BLaER1 treated with 17β-estradiol and CSF1 and Interleukin-3, amounts not matched to agents 10 nM and 100 nM (cell line): ENCODE data around the gene KDM1A.

Experiments
- H3K27ac ChIP-seq, 11 experiments: shearing (Covaris generic); formaldehyde crosslinking; 2 replicates each; pipeline ENCODE4 v1.8.1; 2022
- H3K27me3 ChIP-seq, 11 experiments: shearing (Covaris generic); formaldehyde crosslinking; 2 replicates each; pipeline ENCODE4 v1.8.1; 2022
- H3K36me3 ChIP-seq, 11 experiments: shearing (Covaris generic); formaldehyde crosslinking; 2 replicates each; pipeline ENCODE4 v1.8.1; 2022
- H3K4me1 ChIP-seq, 10 experiments: shearing (Covaris generic); formaldehyde crosslinking; 2 replicates each; pipeline ENCODE4 v1.8.1; 2022
- H3K4me2 ChIP-seq, 11 experiments: shearing (Covaris generic); formaldehyde crosslinking; 2 replicates each; pipeline ENCODE4 v1.8.1; 2022
- H3K4me3 ChIP-seq, 10 experiments: shearing (Covaris generic); formaldehyde crosslinking; 2 replicates each; pipeline ENCODE4 v1.8.1; 2022
- H3K9ac ChIP-seq, 11 experiments: shearing (Covaris generic); formaldehyde crosslinking; 2 replicates each; pipeline ENCODE4 v1.8.1; 2022
- H3K9me3 ChIP-seq, 11 experiments: shearing (Covaris generic); formaldehyde crosslinking; replicated peaks in 1 of 11; 2 replicates each; pipeline ENCODE4 v1.8.1; 2022
- H4K20me1 ChIP-seq, 11 experiments: shearing (Covaris generic); formaldehyde crosslinking; 2 replicates each; pipeline ENCODE4 v1.8.1; 2022
- Cebpa-rat ChIP-seq, 11 experiments: shearing (Covaris generic); IDR thresholded peaks; 2 replicates each; pipeline ENCODE4 v1.8.1; 2022

KDM1A gene

DNA sequence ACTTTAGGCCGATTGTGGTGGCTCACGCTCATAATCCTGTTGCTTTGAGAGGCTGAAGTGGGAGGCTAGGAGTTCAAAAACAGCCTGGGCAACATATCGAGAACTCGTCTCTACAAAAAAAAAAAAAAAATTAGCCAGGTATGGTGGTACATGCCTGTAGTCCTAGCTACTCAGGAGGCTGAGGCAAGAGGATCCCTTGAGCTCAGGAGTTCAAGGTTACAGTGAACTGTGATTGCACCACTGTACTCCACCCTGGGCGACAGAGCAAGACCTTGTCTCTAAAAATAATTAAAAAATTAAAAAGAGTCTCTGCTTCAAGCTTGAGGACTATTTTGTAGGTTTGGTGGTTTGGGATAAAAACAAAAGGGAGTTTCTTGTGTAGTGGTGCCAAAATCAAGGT, 21.2 kb downstream of the KDM1A start:
- no peaks in the 10 kb centered on the region for H3K27me3 ChIP-seq
- H3K27ac ChIP-seq: peak overlapping the region in 3 of 11 experiments; percentile 10 to 35 (median 18); a peak in 4 of 22 replicates
- no peak for TF ChIP-seq Cebpa-rat (IDR thresholded peaks at IDR 0.05)
- H3K36me3 ChIP-seq: peaks cover 15 to 87% (median 67%) of the 10 kb centered on the region in 11 experiments; a peak in 21 of 22 replicates
- H3K9ac ChIP-seq: no peak overlapping the region
- no peak overlapping the region for H3K4me3 ChIP-seq
- peak overlapping the region in 6 of 11 experiments; percentile 10 to 37 (median 15); a peak in 4 of 22 replicates for H3K4me2 ChIP-seq
- peaks cover 0 to 44% (median 24%) of the 10 kb centered on the region in 10 experiments; a peak in 14 of 20 replicates for H3K4me1 ChIP-seq
- H3K9me3 ChIP-seq: no peaks in the 10 kb centered on the region
- peaks cover 11 to 100% (median 92%) of the 10 kb centered on the region in 11 experiments; a peak in 19 of 22 replicates for H4K20me1 ChIP-seq

- Histone ChIP-seq H3K4me3 (no peak overlapping the region), H3K9ac (no peak overlapping the region), H4K20me1 (peaks cover 15 to 100% (median 97%) of the 10 kb centered on the region in 11 experiments; a peak in 19 of 22 replicates), H3K4me1 (peaks cover 0 to 20% (median 15%) of the 10 kb centered on the region in 10 experiments; a peak in 15 of 20 replicates), H3K27me3 (no peaks in the 10 kb centered on the region), H3K4me2 (no peak overlapping the region), H3K27ac (no peak overlapping the region), H3K9me3 (no peaks in the 10 kb centered on the region), H3K36me3 (peaks cover 16 to 96% (median 73%) of the 10 kb centered on the region in 11 experiments; a peak in 21 of 22 replicates)
- TF ChIP-seq Cebpa-rat (IDR thresholded peaks at IDR 0.05): no peak
Observed at GRCh38 chr1:23044035-23044434, 24.8 kb downstream of the KDM1A start.

DNA sequence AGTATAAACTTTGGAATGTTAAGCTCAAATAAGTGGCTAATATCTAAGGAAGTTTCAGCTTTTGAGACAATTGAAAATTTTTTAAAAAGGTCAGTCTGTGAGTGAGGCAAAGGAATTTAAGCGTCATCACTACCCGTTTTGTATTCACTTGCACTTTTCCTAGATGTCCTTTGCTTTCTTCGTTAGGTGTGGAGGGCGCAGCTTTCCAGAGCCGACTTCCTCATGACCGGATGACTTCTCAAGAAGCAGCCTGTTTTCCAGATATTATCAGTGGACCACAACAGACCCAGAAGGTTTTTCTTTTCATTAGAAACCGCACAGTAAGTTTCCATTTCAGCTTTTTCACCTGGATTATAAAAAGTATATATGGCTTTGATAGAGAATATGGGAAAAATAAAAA, 30.9 kb downstream of the KDM1A start:
- Histone ChIP-seq H3K27ac (no peak overlapping the region), H3K9me3 (no peaks in the 10 kb centered on the region)

DNA sequence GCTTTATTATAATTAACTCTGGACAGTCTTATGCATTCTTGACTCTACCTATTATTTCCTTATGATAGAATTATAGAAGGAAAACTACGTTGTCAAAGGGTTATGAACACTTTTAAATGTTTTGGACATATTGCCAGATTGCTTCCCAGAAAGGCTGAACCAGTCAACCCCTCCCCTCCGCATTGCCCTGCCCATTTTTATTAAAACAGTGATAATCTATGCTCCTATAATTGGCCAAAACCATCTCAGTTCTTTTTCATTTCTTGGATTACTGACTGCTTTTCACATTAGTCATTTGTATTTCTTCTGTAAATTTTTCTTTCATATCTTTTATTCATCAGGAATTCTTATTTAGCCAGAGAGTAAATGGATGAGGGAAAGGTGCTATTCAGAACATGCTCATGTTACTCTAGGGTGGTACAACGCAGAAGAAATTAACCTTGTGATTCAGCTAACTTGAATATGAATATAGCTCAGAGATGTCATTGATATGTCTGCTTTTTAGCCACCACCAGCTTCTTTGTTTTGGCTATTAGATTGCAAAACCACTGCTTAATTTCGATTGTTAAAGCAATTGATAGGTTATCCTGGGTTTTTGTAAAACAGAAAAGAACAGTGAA, 32.1 kb downstream of the KDM1A start:
- Histone ChIP-seq H3K4me3 (no peak overlapping the region), H3K4me1 (no peaks in the 10 kb centered on the region; a peak in 1 of 20 replicates), H3K9ac (no peak overlapping the region), H3K9me3 (no peaks in the 10 kb centered on the region), H3K4me2 (no peak overlapping the region), H3K36me3 (peaks cover 59 to 100% (median 80%) of the 10 kb centered on the region in 11 experiments), H3K27ac (no peak overlapping the region), H4K20me1 (peaks cover 4 to 86% (median 81%) of the 10 kb centered on the region in 11 experiments; a peak in 18 of 22 replicates), H3K27me3 (no peaks in the 10 kb centered on the region)
- no peak for TF ChIP-seq Cebpa-rat (IDR thresholded peaks at IDR 0.05)

More for the DNA sequence above, 30.9 kb downstream of the KDM1A start:
- TF ChIP-seq Cebpa-rat (IDR thresholded peaks at IDR 0.05): no peak
- Histone ChIP-seq H3K36me3 (peaks cover 53 to 100% (median 84%) of the 10 kb centered on the region in 11 experiments), H3K27me3 (no peaks in the 10 kb centered on the region), H3K4me2 (no peak overlapping the region), H4K20me1 (peaks cover 6 to 98% (median 93%) of the 10 kb centered on the region in 11 experiments; a peak in 18 of 22 replicates), H3K9ac (no peak overlapping the region), H3K4me1 (peaks cover 0 to 7% (median 0%) of the 10 kb centered on the region in 10 experiments; a peak in 3 of 20 replicates), H3K4me3 (no peak overlapping the region)

DNA sequence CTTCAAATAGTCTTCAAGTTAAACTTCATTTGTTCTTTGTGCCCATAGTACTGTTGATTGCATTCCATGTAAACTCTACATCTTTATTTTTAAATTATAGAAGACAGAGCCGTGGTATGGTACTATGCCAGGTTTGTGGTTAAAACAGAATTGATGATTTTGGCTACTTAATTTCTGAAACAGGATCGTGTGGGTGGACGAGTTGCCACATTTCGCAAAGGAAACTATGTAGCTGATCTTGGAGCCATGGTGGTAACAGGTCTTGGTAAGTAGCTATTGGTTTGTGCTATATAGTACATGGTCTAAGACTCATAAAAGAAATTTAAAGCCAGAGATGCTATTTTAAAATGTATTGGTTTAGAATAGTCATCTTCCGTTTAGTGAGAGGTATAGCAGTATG, 38.0 kb downstream of the KDM1A start:
- no peak overlapping the region for H3K4me2 ChIP-seq
- no peak overlapping the region; a peak in 1 of 22 replicates for H3K27ac ChIP-seq
- H3K36me3 ChIP-seq: peaks cover 91 to 100% (median 96%) of the 10 kb centered on the region in 11 experiments
- no peaks in the 10 kb centered on the region for H3K27me3 ChIP-seq
- H3K4me3 ChIP-seq: no peak overlapping the region
- H3K9ac ChIP-seq: no peak overlapping the region
- H3K9me3 ChIP-seq: no peaks in the 10 kb centered on the region
- peaks cover 0 to 9% (median 0%) of the 10 kb centered on the region in 10 experiments; a peak in 3 of 20 replicates for H3K4me1 ChIP-seq
- H4K20me1 ChIP-seq: peaks cover 0 to 79% (median 38%) of the 10 kb centered on the region in 11 experiments; a peak in 16 of 22 replicates
- no peak for TF ChIP-seq Cebpa-rat (IDR thresholded peaks at IDR 0.05)

DNA sequence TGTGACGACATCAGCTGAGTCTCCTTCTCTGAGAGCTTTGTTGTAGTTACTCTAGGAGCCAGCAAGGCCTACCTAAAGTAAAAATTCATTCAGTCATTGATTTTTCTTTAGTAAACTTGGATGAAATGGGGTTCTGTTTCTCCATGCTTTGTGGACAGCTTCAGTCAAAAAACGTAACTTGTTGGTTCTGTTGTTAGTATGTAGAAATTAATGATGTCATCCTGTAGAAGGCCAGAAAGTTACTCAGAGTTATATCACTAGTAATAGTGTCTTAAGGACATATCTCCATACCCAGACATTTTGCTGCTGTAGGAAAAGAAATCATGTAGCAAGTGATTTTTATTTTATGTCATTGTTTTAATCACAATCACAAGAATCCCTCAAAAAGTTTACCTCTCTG, 43.0 kb downstream of the KDM1A start:
- peaks cover 81 to 99% (median 98%) of the 10 kb centered on the region in 11 experiments for H3K36me3 ChIP-seq

GRCh38 chr1:23065385-23065784, 46.1 kb downstream of the KDM1A start:
- TF ChIP-seq Cebpa-rat (IDR thresholded peaks at IDR 0.05): no peak
- H3K36me3 ChIP-seq: peaks cover 81 to 99% (median 98%) of the 10 kb centered on the region in 11 experiments
- H3K4me3 ChIP-seq: no peak overlapping the region
- H3K9me3 ChIP-seq: no peaks in the 10 kb centered on the region
- H3K4me2 ChIP-seq: no peak overlapping the region
- no peak overlapping the region for H3K27ac ChIP-seq
- H3K27me3 ChIP-seq: no peaks in the 10 kb centered on the region
- no peak overlapping the region for H3K9ac ChIP-seq
- H4K20me1 ChIP-seq: peaks cover 0 to 95% (median 76%) of the 10 kb centered on the region in 11 experiments; a peak in 16 of 22 replicates
- H3K4me1 ChIP-seq: no peaks in the 10 kb centered on the region

More for the DNA sequence above, 43.0 kb downstream of the KDM1A start:
- Histone ChIP-seq H3K27me3 (no peaks in the 10 kb centered on the region), H3K4me1 (peaks cover 0 to 4% (median 0%) of the 10 kb centered on the region in 10 experiments; a peak in 2 of 20 replicates), H4K20me1 (peaks cover 0 to 92% (median 59%) of the 10 kb centered on the region in 11 experiments; a peak in 15 of 22 replicates), H3K9me3 (no peaks in the 10 kb centered on the region), H3K4me3 (no peak overlapping the region), H3K27ac (no peak overlapping the region), H3K9ac (no peak overlapping the region), H3K4me2 (no peak overlapping the region)
- TF ChIP-seq Cebpa-rat (IDR thresholded peaks at IDR 0.05): no peak

DNA sequence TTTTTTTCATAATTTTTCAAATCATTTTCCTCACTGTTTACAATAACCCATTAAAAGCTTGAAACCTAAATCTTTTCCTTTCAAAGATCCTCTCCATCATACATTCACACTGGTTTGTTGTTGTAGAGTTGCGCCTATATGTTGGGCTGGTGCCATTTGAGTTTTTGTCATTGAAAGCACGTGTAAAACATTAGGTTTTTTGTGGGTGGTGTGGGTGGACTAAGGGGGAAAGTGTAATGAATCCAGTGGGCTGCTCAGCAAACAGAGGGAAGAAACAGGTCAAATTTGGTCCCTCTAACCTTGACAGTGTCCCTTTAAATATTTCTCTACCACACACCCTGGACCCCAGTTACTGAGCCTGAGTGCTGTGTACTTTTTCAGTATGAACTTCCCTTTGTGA, 46.8 kb downstream of the KDM1A start:
- H3K4me3 ChIP-seq: no peak overlapping the region
- no peak for TF ChIP-seq Cebpa-rat (IDR thresholded peaks at IDR 0.05)
- H3K9me3 ChIP-seq: no peaks in the 10 kb centered on the region
- H3K4me2 ChIP-seq: no peak overlapping the region
- H3K4me1 ChIP-seq: no peaks in the 10 kb centered on the region
- peaks cover 0 to 93% (median 75%) of the 10 kb centered on the region in 11 experiments; a peak in 16 of 22 replicates for H4K20me1 ChIP-seq
- H3K27me3 ChIP-seq: no peaks in the 10 kb centered on the region
- no peak overlapping the region for H3K9ac ChIP-seq
- no peak overlapping the region for H3K27ac ChIP-seq
- peaks cover 79 to 99% (median 98%) of the 10 kb centered on the region in 11 experiments for H3K36me3 ChIP-seq

- Histone ChIP-seq H3K9ac (no peak overlapping the region), H3K9me3 (no peaks in the 10 kb centered on the region), H3K27ac (no peak overlapping the region), H3K4me2 (no peak overlapping the region), H3K4me3 (no peak overlapping the region), H3K36me3 (peaks cover 82 to 100% (median 100%) of the 10 kb centered on the region in 11 experiments), H4K20me1 (peaks cover 0 to 78% (median 53%) of the 10 kb centered on the region in 11 experiments; a peak in 15 of 22 replicates), H3K27me3 (no peaks in the 10 kb centered on the region), H3K4me1 (peaks cover 0 to 5% (median 0%) of the 10 kb centered on the region in 10 experiments; a peak in 2 of 20 replicates)
- no peak for TF ChIP-seq Cebpa-rat (IDR thresholded peaks at IDR 0.05)
Observed at GRCh38 chr1:23069149-23069548, 49.9 kb downstream of the KDM1A start.
